ENCODE results near the gene CCDC171.

GRCh38 chr9:15965246-15965745, 412.5 kb downstream of the CCDC171 start:
- TF ChIP-seq, protein P1, sequence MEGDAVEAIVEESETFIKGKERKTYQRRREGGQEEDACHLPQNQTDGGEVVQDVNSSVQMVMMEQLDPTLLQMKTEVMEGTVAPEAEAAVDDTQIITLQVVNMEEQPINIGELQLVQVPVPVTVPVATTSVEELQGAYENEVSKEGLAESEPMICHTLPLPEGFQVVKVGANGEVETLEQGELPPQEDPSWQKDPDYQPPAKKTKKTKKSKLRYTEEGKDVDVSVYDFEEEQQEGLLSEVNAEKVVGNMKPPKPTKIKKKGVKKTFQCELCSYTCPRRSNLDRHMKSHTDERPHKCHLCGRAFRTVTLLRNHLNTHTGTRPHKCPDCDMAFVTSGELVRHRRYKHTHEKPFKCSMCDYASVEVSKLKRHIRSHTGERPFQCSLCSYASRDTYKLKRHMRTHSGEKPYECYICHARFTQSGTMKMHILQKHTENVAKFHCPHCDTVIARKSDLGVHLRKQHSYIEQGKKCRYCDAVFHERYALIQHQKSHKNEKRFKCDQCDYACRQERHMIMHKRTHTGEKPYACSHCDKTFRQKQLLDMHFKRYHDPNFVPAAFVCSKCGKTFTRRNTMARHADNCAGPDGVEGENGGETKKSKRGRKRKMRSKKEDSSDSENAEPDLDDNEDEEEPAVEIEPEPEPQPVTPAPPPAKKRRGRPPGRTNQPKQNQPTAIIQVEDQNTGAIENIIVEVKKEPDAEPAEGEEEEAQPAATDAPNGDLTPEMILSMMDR (IDR thresholded peaks at IDR 0.05; ENCODE audit: poor library complexity): no peak
- TF ChIP-seq EZH2phosphoT487 (IDR thresholded peaks at IDR 0.05; ENCODE audit: low read depth, severe bottlenecking, unreplicated experiment) (no peak), EZH2 (IDR thresholded peaks at IDR 0.05; ENCODE audit: borderline replicate concordance) (no peak)

All from hepatocyte (in vitro differentiated cells).